Panc1 (cell line): ENCODE measurements around the gene MAP3K21. TPM values are rescaled to one million over a fixed set of nuclear protein-coding genes. Genes with fewer than 3 reads are reported as not detected.
A peak's percentile ranks its signal among the peaks of the same experiment; 100 is the strongest.

ENCODE experiments used
- ATAC-seq: fragments of 200-7000 bp; cut with Tn5 transposase; 2 replicates; pipeline ENCODE4 v1.9.1; 2020; ENCODE audit warnings: mild to moderate bottlenecking, moderate library complexity
- BruUV-seq: library from RNA; stranded (reverse); fragments of 400-500 nt; replicated peaks from 2 replicates; lab custom pipeline; 2021; lab: Mats Ljungman, UMichigan
- CTCF ChIA-PET: fragments of 300-600 bp; sonication (Branson Sonifier 250); formaldehyde crosslinking; loops from one replicate; lab custom pipeline; 2022; ENCODE audit warnings: antibody characterized with exemption; lab: Charles Lee
- POLR2A ChIA-PET: fragments of 300-600 bp; sonication (Branson Sonifier 250); formaldehyde crosslinking; loops from one replicate; lab custom pipeline; 2022; ENCODE audit warnings: antibody characterized with exemption; lab: Charles Lee
- DNase-seq: peaks from one replicate; pipeline ENCODE4 v3.0.0-alpha.2; 2010; ENCODE audit warnings: low read depth, low spot score
- H3K27ac ChIP-seq: 2 replicates; pipeline ENCODE4 v1.5.1; 2011; ENCODE audit warnings: mild to moderate bottlenecking, low read length, inconsistent platforms
- H3K27me3 ChIP-seq: fragments of 200-500 bp; sonication (Bioruptor generic); 2 replicates; pipeline ENCODE4 v1.6.0; 2014; ENCODE audit warnings: low read length, inconsistent platforms; ENCODE audit not compliant: control insufficient read depth, insufficient read depth
- H3K36me3 ChIP-seq: fragments of 200-500 bp; sonication (Bioruptor generic); 2 replicates; pipeline ENCODE4 v1.5.1; 2014; ENCODE audit warnings: inconsistent platforms, mild to moderate bottlenecking, low read length, moderate library complexity; ENCODE audit not compliant: control insufficient read depth, insufficient read depth
- H3K4me1 ChIP-seq: 2 replicates; pipeline ENCODE4 v1.5.1; 2011; ENCODE audit warnings: inconsistent platforms, mild to moderate bottlenecking, low read length, moderate library complexity; ENCODE audit not compliant: control insufficient read depth, insufficient read depth
- H3K4me3 ChIP-seq, 2 experiments: 2 replicates each; pipeline ENCODE4 v1.5.1; 2011 to 2012; ENCODE audit warnings: low read depth in 2 of 2, low read length in 2 of 2, mild to moderate bottlenecking in 2 of 2, inconsistent platforms in 1 of 2, moderate library complexity in 1 of 2
- H3K9me3 ChIP-seq: fragments of 200-500 bp; sonication (Bioruptor generic); 2 replicates; pipeline ENCODE4 v1.5.1; 2014; ENCODE audit warnings: low read depth, mild to moderate bottlenecking, inconsistent platforms, low read length, moderate library complexity; ENCODE audit not compliant: control insufficient read depth, insufficient read depth
- POLR2AphosphoS5 ChIP-seq: IDR thresholded peaks from 2 replicates; pipeline ENCODE4 v1.6.1; 2012; ENCODE audit warnings: mild to moderate bottlenecking, low read depth, low read length, moderate library complexity
- SIN3A ChIP-seq: IDR thresholded peaks from 2 replicates; pipeline ENCODE4 v1.6.1; 2012; ENCODE audit warnings: low read depth, mild to moderate bottlenecking, low read length, moderate library complexity, borderline replicate concordance; ENCODE audit not compliant: insufficient read depth
- TCF7L2 ChIP-seq: IDR thresholded peaks from 2 replicates; pipeline ENCODE4 v1.6.1; 2011; ENCODE audit warnings: mild to moderate bottlenecking, low read depth, low read length, inconsistent platforms
- in situ Hi-C: cut with HindIII; loops from 2 replicates; pipeline ENCODE4 v1.10.0; 2016; ENCODE audit warnings: low sequenced_read_pairs, low pct_unique_long_range_greater_than_20kb
- intact Hi-C: fragments of 100-400 bp; cut with micrococcal nuclease; formaldehyde crosslinking; loops from one replicate; pipeline ENCODE4 v1.10.0; 2022; ENCODE audit not compliant: unreplicated experiment
- total RNA-seq: library from RNA; stranded (reverse); gene quantifications from one replicate; pipeline ENCODE4 v1.2.1, GENCODE V29; 2021; ENCODE audit not compliant: unreplicated experiment
- TF ChIP-seq, protein P1 (sequence below): fragments of 450-650 bp; IDR thresholded peaks from 2 replicates; pipeline ENCODE4 v1.5.1; 2017; ENCODE audit warnings: mild to moderate bottlenecking
- TF ChIP-seq, protein P2 (sequence below), 2 experiments: IDR thresholded peaks; 2 replicates each; pipeline ENCODE4 v1.6.1; 2011 to 2012; ENCODE audit warnings: low read depth in 2 of 2, control low read depth in 1 of 2, low read length in 1 of 2, mild to moderate bottlenecking in 1 of 2, moderate library complexity in 1 of 2; ENCODE audit not compliant: insufficient read depth in 1 of 2

The MAP3K21 gene
- total RNA-seq, 1 experiment from 2014 or later = 3.1 TPM

DNA sequence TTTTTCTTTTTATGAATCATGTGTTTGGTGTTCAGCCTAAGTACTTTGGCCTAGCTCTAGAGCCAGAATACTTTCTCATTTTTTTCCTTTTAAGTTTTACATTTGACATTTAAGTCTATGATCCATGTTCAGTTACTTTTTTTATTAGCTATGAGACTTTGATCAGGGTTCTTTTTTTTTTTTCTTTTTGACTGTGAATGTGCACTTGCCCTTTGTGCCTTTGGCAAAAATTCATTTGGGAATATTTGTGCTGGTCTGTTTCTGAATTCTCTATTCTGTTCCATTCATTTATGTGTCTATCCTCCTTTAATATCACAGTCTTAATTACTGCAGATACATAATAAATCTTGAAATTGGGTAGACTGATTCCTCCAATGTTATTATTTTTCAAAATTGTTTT is 93.8 kb downstream of the MAP3K21 start:
- intact Hi-C loops = no loop called here
- Histone ChIP-seq H3K27ac (no peak overlapping the region), H3K4me1 (no peaks in the 10 kb centered on the region), H3K4me3 (no peak overlapping the region), H3K36me3 (no peaks in the 10 kb centered on the region), H3K9me3 (peaks cover 6% of the 10 kb centered on the region; the same call in 1 of the 2 replicates), H3K27me3 (peaks cover 13% of the 10 kb centered on the region)
- in situ Hi-C loops = no loop called here
- POLR2A ChIA-PET = interaction anchor here (0.7 kb wide), 1 partner anchor 88 kb away, joined by 8 read pairs; no protein-coding TSS in a partner anchor
- BruUV-seq = no TSS peak
- ATAC-seq (no peak), DNase-seq (no peak)
- CTCF ChIA-PET = no interaction called here
- TF ChIP-seq, protein P1, sequence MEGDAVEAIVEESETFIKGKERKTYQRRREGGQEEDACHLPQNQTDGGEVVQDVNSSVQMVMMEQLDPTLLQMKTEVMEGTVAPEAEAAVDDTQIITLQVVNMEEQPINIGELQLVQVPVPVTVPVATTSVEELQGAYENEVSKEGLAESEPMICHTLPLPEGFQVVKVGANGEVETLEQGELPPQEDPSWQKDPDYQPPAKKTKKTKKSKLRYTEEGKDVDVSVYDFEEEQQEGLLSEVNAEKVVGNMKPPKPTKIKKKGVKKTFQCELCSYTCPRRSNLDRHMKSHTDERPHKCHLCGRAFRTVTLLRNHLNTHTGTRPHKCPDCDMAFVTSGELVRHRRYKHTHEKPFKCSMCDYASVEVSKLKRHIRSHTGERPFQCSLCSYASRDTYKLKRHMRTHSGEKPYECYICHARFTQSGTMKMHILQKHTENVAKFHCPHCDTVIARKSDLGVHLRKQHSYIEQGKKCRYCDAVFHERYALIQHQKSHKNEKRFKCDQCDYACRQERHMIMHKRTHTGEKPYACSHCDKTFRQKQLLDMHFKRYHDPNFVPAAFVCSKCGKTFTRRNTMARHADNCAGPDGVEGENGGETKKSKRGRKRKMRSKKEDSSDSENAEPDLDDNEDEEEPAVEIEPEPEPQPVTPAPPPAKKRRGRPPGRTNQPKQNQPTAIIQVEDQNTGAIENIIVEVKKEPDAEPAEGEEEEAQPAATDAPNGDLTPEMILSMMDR = no peak
- TF ChIP-seq POLR2AphosphoS5 = no peak
- no peak for TF ChIP-seq TCF7L2
- TF ChIP-seq, protein P2, sequence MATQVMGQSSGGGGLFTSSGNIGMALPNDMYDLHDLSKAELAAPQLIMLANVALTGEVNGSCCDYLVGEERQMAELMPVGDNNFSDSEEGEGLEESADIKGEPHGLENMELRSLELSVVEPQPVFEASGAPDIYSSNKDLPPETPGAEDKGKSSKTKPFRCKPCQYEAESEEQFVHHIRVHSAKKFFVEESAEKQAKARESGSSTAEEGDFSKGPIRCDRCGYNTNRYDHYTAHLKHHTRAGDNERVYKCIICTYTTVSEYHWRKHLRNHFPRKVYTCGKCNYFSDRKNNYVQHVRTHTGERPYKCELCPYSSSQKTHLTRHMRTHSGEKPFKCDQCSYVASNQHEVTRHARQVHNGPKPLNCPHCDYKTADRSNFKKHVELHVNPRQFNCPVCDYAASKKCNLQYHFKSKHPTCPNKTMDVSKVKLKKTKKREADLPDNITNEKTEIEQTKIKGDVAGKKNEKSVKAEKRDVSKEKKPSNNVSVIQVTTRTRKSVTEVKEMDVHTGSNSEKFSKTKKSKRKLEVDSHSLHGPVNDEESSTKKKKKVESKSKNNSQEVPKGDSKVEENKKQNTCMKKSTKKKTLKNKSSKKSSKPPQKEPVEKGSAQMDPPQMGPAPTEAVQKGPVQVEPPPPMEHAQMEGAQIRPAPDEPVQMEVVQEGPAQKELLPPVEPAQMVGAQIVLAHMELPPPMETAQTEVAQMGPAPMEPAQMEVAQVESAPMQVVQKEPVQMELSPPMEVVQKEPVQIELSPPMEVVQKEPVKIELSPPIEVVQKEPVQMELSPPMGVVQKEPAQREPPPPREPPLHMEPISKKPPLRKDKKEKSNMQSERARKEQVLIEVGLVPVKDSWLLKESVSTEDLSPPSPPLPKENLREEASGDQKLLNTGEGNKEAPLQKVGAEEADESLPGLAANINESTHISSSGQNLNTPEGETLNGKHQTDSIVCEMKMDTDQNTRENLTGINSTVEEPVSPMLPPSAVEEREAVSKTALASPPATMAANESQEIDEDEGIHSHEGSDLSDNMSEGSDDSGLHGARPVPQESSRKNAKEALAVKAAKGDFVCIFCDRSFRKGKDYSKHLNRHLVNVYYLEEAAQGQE (IDR thresholded peaks at IDR 0.05; ENCODE audit: insufficient read depth in 1 of 2, low read depth in 2 of 2, low read length in 1 of 2) = no peak
- TF ChIP-seq SIN3A = no peak

DNA sequence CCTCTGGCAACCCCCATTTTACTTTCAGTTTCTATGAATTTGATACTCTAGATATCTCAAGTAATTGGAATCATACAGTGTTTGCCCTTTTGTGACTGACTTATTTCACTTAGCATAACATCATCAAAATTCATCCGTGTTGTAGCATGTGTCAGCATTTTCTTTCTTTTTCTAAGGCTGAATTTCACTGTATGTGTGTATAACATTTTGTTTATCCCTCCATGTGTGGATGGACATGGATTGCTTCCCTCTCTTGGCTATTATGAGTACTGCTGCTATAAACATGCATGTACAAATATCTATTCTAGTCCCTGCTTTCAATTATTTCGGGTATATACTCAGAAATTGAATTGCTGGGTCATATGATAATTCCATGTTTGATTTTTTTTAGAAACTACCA is 97.3 kb downstream of the MAP3K21 start:
- in situ Hi-C loops = no loop called here
- ChIA-PET POLR2A (no interaction called here), CTCF (no interaction called here)
- Histone ChIP-seq H3K4me3 (no peak overlapping the region), H3K27ac (no peak overlapping the region), H3K36me3 (no peaks in the 10 kb centered on the region), H3K27me3 (peaks cover 16% of the 10 kb centered on the region), H3K4me1 (no peaks in the 10 kb centered on the region), H3K9me3 (peaks cover 6% of the 10 kb centered on the region; the same call in 1 of the 2 replicates)
- TF ChIP-seq POLR2AphosphoS5 = no peak
- TF ChIP-seq, protein P1 = peak; percentile 9; the same call in 1 of the 2 replicates
- TF ChIP-seq SIN3A = no peak
- TF ChIP-seq, protein P2 (IDR thresholded peaks at IDR 0.05; ENCODE audit: insufficient read depth in 1 of 2, low read depth in 2 of 2, low read length in 1 of 2) = no peak
- DNase-seq = no peak
- no TSS peak for BruUV-seq
- ATAC-seq = no peak
- intact Hi-C loops = no loop called here
